ENCODE measurements around the gene ZNG1F.
"Not testable (repeated sequence)": the region's sequence is repeated elsewhere in the genome, so short reads cannot be mapped to it uniquely, and the experiment has no call there.

Gene ZNG1F

GRCh38 chr9:41086215-41086614 lies 102.9 kb downstream of the ZNG1F start:
- DNase-seq (ENCODE audit: low spot score) = not testable (repeated sequence)

- DNase-seq (ENCODE audit: low spot score) = not testable (repeated sequence)
Observed at GRCh38 chr9:41082358-41082757, 106.8 kb downstream of the ZNG1F start.
